Fibroblast of skin of left quadriceps (primary cell): ENCODE measurements around the gene ZNF320.
"Not testable (repeated sequence)": the region's sequence is repeated elsewhere in the genome, so short reads cannot be mapped to it uniquely, and the experiment has no call there.

Source experiments
- DNase-seq, 2 experiments: peaks; one replicate each; pipeline ENCODE4 v3.0.0-alpha.2; 2013; ENCODE audit warnings: low read depth in 2 of 2

The ZNF320 gene

DNA sequence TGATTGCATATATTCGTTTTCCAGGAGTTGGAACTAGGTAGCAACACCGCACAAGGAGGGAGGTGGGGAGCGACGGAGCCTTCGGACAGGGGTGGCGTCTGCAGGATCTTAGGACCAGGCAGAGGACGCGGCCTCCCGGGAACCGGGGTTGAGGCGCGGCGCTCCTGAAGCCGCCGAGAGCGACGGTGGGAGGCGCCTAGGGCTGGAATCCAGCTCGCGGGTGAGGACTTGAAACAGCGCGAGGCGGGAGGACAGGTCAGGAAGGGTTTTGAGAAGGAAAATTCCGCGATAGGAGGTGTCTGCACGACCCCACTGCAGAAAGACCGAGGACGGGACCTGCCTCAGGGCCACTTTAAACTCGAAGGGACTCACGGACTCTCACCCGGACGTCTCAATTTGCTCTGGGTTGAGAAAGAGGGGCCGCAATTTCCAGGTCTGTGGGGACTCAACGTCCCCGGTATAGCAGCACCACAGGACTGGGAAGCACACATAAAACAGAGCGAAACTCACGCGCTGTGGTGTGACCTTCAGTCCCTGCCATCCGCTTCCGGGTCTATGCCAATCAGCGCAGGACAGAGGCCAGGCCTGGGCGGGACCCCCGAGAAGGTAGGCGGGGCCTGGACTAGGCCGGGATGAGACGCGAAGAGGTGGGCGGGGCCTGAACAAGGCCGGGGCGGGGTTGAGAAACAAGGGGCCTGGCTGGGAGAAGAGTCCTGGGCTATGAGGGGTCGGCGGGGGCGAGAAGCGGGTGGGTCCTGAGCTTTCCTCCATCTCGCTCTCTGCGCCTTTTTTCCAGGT is at the start of gene ZNF320:
ZNF320 (minus strand) TSS at position 498 of the 798 bp plus-strand sequence. CDS start 7,380 bp downstream, outside the sequence.
- DNase-seq = peak; percentile 79 to 83

DNA sequence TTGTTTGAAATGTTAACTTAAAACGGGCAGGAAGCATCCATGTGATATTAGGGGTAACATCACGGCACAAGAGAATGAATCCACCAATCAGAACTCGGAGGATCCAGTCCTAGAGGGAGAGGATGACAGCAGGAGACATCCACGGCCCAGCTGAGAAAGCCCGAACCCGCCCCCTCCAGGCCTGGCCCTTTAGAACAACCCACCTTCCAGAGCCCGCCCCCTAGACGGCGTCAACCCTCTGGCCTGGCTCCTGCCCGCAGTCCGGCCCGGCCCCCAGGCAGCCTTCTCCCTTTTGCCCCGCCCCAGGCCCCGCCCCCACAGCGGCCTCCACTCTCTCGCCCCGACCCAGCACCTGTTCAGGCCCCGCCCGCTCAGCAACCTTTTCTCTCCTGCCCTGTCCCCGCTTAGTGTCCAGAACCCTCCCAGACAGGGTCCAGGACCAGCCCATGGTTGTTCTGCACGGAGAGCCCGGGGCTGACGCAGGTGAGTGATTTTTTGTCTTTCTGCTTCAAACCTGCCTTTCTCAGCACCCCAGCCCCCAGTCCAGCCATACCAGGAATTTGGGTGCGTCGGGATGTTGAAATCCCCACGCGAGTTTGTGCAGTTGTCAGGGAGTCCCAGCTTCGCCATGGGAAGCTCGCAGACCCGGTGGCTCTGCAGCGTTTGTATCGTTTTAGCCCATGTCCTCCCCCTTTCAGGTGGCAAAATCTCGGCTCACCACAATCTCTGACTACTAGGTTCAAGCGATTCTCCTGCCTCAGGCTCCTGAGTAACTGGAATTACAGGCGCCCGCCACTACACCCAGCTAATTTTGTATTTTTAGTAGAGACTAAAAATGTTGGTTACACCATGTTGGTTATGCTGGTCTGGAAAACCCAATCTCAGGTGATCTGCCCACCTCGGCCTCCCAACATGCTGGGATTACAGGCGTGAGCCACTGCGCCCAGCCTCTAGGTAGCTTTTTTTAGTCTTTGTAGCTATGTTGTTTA is 49.2 kb upstream of the ZNF320 start:
- DNase-seq = no peak

DNA sequence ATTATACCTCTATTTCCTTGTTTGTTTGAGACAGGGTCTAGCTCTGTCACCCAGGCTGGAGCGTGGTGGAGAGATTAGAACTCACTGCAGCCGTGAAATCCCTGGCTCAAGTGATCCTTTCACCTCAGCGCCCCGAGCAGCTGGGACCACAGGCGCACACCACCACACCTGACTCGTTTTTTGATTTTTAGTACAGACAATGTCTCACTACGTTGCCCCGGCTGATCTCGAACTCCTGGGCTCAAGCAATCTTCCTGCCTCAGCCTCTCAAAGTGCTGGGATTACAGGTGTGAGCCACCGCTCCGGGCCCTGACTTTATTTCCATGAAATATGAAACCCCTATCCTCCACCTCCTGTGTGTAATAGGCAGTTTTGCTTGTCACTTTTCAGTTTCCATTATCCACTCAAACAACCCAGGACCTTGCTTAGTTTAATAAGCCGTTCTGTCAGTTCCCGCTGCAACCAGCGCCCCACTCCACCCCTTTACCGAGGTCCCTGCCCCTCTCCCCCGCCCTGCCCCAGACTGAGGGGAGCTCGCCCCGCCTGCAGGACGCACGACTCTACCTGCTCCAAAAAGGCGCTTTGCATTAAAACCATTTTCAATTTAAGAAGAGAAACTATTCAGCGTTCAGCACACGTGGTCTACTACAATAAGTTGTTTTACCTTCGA is 48.4 kb upstream of the ZNF320 start:
- no peak for DNase-seq

DNA sequence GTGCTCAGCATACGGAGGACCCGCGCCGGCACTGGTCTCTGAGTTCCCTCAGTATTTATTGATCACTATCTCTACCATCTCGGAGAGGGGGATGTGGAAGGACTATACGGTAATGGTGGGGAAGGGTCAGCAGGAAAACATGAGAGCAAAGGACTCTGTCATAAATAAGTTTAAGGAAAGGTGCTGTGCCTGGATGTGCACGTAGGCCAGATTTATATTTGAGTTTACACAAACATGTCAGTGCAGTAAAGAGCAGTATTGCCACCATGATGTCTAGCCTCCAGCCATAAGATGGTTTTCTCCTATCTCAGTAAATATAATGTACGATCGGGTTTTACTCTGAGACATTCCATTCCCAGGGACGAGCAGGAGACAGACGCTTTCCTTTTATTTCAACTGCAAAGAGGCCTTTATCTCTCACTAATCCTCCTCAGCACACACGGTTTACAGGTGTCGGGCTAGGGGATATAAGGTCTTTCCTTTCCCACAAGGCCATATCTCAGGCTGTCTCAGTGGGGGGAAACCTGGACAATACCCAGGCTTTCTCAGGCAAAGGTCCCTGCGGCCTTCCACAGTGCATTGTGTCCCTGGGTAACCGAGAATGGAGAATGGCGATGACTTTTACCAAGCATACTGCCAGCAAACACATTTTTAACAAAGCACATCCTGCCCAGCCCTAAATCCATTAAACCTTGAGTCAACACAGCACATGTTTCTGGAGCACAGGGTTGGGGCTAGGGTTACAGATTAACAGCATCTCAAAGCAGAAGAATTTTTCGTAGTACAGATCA is 47.5 kb upstream of the ZNF320 start:
- DNase-seq = not testable (repeated sequence)

DNA sequence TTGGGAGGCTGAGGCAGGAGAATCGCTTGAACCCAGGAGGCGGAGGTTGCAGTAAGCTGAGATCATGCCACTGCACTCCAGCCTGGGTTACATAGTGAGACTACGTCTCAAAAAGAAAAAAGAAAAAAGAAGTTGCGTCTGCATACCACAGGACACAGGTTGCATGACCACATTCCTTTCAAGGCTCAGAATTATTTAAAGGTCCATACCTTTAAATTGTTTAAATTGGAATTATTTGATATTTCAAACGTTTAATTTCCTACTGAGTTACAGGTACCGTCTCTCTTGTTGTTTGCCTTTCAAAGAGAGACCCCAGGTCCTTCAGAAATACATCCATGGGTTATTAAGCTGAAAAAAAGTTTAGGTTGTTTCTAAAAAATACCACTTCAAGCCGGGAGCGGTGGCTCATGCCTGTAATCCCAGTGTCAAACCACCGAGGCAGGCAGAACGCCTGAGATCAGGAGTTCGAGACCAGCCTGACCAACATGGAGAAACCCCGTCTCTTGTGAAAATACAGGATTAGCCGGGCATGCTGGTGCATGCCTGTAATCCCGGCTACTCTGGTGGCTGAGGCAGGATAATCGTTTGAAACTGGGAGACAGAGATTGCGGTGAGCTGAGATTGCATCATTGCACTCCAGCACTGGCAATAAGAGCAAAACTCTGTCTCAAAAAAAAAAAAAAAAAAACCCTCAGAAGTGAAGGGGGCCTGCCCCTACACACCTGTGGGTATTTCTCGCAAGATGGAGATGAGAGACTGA is 46.6 kb upstream of the ZNF320 start:
- DNase-seq = no peak

DNA sequence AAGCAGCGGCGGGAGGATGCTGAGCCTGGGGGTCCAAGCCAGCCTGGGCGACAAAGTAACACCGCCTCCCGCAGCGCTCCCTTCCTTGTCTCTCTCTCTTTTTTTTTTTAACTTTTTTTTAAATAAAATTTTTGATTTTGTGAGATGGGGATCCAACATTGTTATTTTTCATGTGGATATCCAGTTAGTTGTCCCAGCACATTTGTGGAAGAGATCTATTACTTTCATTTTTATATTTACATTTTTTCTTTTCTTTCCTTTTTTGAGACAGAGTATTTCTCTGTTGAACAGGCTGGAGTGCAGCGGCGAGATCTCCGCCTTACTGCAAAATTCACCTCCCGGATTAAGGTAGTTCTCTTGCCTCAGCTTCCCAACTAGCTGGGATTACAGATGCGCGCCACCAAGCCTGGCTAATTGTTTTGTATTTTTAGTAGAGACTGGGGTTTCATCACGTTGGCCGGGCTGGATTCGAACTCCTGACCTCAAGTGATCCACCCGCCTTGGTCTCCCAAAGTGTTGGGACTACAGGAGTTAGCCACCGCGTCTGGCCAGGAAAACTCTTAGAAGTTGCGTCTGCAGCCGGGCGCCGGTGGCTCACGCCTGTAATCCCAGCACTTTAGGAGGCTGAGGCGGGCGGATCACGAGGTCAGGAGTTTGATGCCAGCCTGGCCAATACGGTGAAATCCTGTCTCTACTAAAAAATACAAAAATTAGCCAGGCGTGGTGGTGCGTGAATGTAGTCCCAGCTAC is 45.9 kb upstream of the ZNF320 start:
- no peak for DNase-seq

DNA sequence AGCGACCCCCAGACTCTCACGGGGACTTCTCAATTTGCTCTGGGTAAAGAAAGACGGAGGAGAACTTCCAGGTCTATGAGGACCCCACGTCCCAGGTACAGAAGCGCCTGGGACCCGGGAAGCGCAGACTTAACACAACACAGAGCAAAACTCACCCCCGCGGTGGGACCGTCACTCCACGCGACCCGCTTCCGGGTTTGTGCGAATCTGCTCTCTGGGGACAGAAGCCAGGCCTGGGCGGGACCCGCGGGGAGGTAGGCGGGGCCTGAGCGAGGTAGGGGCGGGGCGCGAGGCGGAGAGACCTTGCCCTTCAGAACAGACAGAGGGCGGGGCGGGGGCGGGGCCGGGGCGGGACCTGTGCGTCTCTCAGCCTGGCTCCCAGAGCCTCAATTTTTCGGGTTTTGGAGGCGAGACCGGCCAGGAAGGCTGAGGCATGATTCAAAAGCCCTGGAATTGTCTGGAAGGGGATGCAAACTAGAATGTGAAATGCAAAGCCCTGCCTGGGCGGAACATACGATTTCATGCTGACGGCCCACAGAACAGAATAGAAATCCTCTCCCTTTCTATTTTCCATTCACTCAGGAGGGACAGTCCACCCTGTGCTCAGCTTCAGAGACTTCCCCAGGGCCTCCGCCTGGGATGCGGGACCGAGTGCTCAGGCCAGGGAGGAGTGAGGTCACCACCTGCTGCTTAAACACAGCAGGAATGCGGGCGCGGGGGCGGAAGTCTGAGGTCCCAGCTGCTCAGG is 45.1 kb upstream of the ZNF320 start:
- peak; percentile 52 to 56 for DNase-seq

DNA sequence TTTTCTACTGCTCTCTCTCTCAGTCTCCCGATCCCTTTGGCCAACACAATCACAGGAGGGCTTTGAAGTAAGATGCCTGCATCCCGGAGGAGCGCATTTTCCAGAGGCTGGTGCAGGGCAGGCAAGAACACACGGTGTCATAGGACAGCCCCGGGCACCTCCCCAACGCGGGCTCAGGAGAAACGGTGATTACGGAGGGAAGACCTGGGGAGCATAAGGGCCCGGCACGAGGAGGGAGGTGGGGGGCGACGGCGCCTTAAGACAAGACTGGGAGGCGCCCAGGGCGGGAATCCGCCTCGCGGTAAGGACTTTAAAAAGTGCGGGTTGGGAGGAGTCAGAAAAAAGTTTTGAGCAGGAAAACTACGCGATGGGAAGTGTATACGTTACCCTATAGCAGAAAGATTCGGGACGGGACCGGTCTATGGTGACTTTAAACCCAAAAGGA is 44.5 kb upstream of the ZNF320 start:
- no peak for DNase-seq

DNA sequence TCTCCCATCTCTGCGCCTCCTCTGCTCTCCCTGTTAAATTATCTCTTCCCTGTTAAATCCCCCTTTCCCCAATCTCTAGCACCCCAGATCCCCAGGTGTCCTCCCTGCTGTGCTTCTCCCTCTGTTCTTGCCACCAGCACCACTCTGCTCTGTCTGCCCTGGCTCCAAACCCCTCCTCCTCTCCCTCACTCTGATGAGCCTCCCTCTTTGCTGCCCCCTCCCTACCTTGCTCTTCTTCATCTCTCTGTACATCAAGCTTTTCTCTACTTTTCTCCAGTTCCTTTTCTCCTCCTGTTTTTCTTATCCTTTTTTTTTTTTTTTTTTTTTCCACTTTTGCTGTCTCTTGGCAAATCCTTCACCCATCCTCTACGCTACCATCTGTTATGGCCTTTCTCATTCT is 44.1 kb upstream of the ZNF320 start:
- DNase-seq = not testable (repeated sequence)

DNA sequence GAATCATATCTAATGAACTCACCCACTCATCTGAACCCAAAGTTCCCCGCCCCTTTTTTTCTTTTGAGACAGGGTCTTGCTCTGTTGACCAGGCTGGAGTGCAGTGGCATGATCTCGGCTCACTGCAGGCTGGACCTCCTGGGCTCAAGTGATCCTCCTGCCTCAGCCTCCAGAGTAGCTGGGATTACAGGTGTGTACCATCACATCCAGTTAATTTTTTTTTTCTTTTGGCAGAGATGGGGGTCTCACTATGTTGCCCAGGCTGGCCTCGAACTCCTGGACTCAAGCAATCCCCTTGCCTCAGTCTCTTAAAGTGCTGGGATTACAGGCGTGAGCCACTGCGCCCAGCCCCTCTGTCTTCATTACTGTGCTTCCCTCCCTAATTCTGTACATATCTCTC is 43.5 kb upstream of the ZNF320 start:
- DNase-seq = not testable (repeated sequence)

DNA sequence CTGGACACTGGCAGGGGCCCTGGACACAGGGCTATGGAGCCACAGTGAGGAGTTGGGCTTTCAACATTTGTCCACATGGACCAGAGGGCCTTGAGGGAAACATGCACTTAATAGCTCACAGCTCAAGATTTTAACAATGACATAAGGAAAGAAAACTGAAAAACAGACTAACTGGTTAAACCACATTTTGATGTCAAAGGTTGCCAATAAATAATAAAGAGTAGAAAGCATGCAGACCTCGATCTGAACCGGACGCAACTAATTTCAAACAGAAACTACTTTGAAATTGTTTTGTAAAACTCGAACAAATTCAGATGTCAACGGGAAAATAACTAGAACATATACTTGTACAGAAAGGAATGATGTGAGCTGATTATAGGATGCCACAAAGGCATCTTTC is 41.3 kb upstream of the ZNF320 start:
- DNase-seq = no peak

DNA sequence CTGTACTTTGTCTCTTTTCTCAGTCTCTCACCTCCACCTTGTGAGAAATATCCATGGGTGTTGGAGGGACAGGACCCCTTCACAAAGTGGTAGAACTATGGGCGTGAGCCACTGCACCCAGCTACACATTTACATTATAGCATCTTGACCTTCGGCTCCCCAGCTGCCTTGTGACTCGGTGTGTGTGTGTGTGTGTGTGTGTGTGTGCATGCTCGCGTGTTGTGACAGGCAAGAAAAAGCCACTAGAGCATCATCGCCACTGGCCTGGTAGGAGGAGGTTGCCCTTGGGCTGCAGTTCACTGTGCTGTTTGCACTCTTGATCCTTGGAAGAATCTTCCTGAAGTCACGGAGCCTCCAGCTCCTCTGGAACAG is 39.5 kb upstream of the ZNF320 start:
- DNase-seq = no peak

DNA sequence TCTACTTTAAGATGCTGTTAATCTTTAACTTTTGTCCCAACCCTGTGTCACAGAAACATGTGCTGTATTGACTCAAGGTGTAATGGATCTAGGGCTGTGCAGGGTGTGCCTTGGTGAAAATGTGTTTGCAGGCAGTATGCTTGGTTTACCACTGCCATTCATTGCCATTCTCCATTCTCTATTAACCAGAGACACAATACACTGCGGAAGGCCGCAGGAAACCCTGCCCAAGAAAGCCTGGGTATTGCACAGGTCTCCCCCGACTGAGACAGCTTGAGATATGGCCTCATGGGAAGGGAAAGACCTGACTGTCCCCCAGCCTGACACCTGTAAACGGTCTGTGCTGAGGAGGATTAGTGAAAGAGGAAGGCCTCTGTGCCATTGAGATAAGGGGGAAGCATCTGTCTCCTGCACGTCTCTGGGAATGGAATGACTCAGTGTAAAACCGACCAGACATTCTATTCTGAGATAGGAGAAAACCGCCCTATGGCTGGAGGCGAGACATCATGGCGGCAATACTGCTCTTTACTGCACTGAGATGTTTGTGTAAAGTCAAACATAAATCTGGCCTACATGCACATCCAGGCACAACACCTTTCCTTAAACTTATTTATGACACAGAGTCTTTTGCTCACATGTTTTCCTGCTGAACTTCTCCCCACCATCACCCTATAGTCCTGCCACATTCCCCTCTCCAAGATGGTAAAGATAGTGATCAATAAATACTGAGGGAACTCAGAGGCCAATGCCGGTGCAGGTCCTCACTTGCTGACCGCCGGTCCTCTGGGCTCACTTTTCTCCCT is 38.9 kb upstream of the ZNF320 start:
- DNase-seq = no peak

DNA sequence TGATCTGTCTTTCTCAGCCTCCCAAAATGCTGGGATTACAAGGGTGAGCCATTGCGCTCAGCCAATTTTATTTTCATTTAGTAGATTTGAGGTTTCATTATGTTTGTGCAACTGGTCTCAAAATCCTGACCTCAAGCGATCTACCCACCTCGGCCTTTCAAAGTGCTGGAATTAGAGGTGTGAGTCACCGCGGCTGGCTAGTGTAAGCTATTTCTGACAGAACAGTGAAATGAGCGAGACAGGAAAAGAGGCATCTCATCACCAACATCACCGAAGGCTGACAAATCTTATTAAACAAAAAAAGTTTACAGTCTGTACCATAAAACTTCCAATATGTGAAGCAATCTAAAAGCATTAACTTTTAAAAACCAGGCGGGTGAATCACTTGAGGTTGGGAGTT is 38.0 kb upstream of the ZNF320 start:
- DNase-seq = no peak

DNA sequence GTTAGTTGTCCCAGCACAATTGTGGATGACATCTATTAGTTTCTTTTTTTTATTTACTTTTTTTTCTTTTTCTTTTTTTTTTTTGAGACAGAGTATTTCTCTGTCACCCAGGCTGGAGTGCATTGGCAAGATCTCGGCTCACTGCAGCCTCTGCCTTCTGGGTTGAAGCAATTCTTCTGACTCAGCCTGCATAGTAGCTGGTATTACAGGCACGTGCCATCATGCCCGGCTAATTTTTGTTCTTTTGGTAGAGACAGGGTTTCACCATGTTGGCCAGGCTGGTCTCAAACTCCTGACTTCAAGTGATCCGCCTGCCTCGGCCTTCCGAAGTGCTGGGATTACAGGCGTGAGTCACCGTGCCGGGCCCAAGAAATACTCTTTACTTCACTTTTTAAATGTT is 27.2 kb upstream of the ZNF320 start:
- DNase-seq = not testable (repeated sequence)

DNA sequence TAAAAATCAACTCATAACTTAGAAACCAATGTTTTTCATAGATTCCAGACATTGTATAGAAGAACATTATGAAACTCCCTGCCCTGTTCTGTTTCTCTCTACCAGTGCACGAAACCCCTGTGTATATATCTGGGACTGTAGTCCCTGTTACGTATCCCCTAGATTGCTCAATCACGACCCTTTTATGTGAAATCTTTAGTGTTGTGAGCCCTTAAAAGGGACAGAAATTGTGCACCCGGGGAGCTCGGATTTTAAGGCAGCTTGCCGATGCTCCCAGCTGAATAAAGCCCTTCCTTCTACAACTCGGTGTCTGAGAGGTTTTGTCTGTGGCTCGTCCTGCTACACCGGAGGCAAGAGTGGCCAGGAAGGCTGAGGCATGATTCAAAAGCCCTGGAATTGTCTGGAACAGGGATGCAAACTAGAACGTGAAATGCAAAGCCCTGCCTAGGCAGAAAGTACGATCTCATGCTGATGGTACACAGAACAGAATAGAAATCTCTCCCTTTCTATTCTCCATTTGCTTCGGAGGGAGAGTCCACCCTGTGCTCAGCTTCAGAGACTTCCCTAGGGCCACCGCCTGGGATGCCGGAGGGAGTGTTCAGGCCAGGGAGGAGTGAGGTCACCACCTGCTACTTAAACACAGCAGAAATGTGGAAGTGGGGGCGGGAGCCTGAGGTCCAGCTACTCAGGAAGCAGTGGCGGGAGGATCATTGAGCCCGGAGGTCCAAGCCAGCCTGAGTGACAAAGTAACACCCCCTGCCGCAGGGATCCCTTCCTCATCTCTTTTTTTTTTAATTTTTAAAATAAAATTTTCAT is 26.6 kb upstream of the ZNF320 start:
- DNase-seq = no peak
